Embryonic facial prominence (tissue), 1 donor: ENCODE measurements around the gene STAP2.

Source experiments
- DNase-seq: peaks from one replicate; pipeline ENCODE4 v3.0.0-alpha.2; 2016; ENCODE audit errors: extremely low spot score

The STAP2 gene

DNA sequence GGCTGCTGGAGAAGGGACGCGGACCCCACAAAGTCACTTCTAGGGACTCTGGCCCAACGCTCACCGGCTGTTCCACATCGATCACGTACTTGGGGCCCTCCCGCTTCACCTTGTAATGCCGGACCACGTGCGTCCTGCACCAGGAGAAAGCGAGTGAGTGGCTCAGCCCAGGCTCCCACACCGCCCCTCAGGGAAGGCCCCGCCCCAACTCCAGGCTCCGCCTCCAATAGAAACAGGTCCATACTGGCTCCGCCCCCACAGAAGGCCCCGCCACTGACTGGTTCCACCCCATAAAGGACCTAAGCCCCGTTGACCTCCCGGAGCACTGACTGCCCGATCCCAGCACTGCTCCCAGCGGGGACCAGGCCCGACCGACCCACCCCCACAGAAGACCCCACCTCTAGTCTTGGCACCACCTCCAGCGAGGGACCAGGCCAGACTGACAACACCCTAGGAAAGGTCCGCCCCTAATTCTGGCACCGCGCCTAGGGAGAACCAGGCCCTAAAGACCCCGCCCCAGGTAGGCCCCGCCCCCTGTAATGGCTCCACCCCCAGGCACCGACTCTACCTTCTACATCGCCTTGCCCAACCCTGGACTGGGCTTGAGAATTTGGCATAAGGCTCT is 11.3 kb downstream of the STAP2 start:
- DNase-seq = no peak

GRCh38 chr19:4326837-4327251 is 11.8 kb downstream of the STAP2 start:
- no peak for DNase-seq

- DNase-seq = no peak
Measured at GRCh38 chr19:4326215-4326836, 12.3 kb downstream of the STAP2 start.

- no peak for DNase-seq
Measured at GRCh38 chr19:4324228-4324627, 14.4 kb downstream of the STAP2 start.

DNA sequence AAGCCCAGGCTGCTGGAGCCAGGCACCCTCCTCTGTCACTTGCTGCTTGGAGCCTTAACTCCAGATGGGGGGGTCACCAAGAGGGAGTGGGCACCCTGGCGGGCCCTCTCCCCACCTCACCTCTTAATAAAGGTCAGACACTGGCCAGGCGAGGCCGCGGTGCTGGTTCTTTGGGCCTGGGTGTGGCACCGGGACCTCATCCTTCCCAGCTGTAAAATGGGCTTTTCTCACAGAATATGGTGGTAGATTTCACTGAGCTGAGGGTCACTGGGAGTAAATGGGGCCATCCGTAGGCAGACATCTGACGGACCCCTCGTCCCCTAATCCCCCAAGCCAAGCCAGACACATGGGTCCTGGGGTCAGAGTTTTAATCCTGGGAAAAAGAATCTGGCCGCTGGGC is 14.9 kb downstream of the STAP2 start:
- no peak for DNase-seq

DNA sequence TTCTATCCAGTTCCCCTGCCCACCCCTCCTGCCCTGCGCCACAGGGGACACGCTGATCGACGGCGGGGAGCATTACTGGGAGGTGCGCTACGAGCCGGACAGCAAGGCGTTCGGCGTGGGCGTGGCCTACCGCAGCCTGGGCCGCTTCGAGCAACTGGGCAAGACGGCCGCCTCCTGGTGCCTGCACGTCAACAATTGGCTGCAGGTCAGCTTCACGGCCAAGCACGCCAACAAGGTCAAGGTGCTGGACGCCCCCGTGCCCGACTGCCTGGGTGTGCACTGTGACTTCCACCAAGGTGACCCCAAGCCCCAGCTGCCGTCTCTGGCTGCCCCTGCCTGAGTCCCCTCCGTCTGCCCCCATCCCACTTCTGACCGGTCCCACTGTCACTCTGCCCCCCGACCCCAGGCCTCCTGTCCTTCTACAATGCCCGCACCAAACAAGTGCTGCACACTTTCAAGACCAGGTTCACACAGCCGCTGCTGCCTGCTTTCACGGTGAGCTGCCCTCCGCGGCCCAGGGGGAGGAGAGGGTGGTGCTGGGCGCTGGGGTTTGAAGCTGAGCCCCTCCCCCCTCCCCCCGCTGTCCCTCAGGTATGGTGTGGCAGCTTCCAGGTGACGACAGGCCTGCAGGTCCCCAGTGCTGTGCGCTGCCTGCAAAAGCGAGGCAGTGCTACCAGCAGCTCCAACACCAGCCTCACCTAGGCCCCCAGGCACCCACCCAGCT is 15.5 kb downstream of the STAP2 start:
- no peak for DNase-seq

DNA sequence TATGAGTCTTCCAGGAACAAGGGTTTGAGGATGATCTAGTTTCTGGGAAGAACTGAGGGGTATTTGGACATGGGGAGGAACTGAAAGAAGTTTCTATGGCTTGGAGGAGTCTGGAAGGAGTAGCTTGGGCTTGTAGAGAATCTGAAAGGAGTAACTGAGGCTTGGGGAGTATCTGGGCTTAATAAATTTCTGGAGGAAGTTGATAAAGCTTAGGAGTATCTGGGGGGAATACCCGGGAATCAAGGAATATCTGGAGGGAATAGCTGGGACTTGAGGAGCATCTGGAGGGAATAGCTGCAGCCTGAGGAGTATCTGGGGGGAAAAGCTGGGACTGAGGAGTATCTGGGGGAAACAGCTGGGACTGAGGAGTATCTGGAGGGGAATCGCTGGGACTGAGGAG is 18.2 kb downstream of the STAP2 start:
- no peak for DNase-seq

DNA sequence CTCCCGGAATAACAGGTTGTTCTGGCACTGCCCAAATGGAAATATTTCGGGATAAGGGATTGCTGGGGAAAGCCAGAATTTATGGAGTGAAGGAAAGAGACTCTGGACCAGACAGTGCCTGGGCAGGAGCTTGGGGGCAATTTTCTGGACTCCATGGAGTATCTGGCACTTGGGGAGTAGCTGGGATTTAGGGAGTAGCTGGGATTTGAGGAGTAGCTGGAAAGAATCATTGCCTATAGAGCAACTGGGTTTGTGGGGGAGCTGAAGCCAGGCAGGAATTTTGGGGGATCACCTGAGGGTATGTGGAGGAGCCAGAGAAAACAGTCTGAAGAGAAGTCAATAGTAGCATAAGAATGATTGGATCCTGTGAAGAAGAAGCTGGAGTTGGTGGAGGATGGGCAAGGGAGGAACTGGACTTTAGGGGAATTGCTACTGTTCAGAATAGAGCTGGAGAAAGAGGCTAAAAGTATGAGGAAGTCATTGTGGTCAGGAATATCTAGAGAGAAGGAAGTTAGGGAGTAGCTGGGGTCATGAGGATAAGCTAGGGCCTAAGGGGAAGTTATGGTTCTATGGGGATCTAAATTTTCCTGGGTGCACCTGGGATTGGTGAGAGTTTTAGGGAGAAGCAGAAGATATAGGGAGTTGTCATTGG is 19.4 kb downstream of the STAP2 start:
- no peak for DNase-seq

GRCh38 chr19:4318460-4318859 is 20.2 kb downstream of the STAP2 start:
- DNase-seq = no peak

DNA sequence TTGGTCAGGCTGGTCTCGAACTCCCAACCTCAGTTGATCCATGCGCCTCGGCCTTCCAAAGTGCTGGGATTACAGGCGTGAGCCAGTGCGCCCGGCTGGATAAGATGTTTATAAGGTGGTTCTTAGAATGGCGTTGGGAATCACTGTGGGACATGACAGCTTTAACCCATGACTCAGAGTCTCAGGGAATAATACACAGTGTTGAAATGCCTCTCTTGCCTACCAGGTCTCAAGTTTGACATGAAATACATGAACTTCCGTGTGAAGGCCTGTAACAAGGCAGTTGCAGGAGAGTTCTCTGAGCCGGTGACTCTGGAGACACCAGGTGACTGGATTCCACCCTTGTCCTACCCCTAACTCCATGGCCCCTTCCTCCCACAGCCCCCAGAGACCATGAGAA is 21.7 kb downstream of the STAP2 start:
- no peak for DNase-seq

DNA sequence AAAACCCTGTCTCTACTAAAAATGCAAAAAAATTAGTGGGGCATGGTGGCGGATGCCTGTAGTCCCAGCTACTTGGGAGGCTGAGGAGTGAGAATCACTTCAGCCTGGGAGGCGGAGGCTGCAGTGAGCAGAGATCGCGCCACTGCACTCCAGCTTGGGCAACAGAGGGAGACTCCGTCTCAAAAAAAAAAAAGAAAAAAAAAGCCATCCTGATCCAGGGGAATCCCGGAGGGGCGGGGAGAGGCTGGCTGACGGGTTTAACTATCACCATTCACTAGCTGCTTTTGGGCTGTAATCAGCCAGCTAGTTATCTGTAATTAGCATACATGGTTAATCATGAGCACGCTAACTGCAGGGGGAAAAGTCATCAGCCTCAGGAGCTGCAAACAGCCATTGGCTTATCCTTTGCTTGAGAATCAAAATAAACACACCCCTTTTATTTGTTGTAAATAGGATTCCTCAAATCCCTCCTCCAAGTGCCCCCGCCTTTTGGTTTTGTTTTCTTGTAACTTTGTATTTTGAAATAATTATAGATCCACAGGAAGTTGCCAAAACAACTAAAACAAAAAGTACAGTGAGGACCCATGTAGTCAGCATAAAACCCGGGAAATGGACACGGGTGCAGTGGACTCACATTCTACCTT is 24.7 kb downstream of the STAP2 start:
- no peak for DNase-seq

DNA sequence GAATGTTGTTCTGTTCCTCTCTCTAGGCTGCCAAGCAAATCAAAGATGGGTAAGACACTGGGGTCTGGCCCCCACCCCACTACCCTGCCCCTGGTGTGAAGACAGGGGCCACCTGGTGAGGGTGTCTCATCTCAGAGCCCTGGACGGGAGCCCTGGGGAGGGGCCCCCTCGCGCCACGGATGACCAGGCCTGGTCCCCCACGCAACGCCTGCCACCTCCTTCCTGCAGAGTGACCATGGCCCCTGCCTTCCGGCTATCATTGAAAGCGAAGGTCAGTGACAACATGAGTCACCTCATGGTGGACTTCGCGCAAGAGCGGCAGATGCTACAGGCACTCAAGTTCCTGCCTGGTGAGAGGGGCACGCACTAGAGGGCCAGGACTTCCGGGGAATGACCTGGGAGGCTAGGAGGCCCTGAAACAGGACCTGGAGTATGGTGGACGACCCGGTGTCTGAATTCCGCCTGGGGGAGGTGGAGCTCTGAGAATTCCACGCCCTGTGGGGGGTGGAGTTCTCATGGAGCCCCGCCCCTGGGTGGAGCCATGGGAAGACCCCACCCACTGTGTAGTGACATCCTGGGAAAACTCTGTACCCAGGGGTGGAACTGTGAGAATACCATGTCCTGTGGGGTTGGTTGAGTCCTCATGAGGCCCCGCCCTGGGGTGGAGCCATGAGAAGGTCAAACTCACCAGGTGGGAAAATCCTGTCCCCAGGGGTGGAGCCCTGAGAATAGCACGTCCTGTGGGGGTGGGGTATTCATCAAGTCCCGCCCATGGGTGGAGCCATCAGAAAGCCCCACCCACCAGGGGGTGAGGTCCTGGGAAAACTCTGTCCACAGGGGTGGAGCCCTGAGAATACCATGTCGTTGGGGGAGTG is 28.1 kb downstream of the STAP2 start:
- DNase-seq = no peak

- no peak for DNase-seq
Measured at GRCh38 chr19:4305659-4306058, 33.0 kb downstream of the STAP2 start.

GRCh38 chr19:4305257-4305612 is 33.4 kb downstream of the STAP2 start:
- DNase-seq = no peak

DNA sequence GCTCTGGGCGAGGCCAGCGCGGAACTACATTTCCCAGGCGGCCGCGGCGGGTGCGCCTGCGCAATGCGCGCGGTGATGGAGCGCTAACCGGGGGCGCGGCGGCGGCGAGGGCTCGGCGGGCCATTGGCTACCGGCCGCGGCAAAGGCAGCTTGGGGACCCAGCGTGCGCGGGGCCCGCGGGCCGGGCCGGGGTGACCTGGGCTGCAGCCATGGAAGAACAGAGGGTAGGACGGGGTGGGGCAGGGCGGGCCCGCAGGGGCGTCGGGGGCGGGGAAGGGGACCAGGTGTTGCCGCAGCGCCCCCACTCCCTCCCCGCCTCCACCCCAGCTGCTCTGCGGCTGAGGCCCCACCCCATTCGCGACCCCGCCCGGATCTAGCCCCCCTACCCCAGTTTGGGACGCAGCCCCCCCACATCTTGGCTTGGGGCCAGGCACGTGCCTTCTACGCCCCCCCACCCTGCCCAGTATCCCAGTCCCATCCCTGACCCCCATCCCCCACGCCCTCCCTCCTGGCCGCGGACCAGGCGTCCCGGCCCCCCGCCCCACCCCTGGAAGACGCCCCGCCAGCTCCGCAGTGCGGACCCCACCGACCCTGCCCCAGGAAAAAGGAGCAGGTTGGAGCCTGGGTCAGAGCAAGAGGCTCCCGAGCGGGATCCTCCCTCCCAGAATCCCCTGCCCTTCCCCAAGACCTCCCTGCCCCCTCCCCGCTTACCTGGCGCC is 33.9 kb downstream of the STAP2 start, which contains the start of gene FSD1:
Gene FSD1, plus strand, starts transcription at position 61 of the 719 bp plus-strand sequence. Its CDS starts 149 bp downstream, at position 210.
- DNase-seq = no peak

DNA sequence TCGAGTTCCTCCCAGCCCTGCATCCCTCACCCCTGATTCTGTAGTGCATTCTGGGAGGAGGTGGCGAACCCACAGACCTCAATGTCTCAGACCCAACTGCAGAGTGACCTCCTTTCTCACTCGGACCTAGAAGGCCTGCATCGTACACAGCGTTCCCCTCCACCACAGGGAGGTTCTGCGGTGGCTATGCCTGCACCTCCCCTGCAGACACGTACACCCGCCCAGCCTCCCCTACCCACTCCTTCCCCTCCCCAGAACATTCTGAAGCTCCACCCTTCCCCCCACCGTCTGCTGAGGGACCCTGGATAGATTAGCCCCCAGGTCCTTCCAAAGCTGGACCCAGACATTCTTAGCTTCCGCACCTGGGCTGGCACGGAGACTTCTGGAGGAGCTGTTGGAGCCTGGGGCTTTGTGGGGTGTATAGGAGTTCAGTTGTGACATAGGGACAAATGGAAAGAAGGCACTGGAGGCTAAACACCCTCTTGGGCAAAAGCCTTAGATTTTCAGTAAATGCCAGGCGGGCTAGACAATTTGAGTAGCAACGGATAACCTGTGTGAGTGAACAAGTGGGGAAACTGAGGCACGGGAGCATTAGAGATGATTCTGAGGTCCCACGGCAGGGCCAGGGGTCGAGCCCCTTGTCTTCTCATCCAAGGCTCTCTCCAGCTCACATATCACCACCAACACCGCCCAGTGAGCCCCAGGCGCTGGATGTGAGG is 34.6 kb downstream of the STAP2 start:
- no peak for DNase-seq

GRCh38 chr19:4302243-4302640 is 36.4 kb downstream of the STAP2 start, which contains the start of gene TMIGD2:
TMIGD2 (minus strand) TSS chr19:4302389; CDS start chr19:4302385, 4 bp downstream.
- no peak for DNase-seq

GRCh38 chr19:4301590-4302242 is 36.9 kb downstream of the STAP2 start:
- no peak for DNase-seq

- no peak for DNase-seq
Measured at GRCh38 chr19:4300589-4300988, 38.0 kb downstream of the STAP2 start.
